ENCODE results near the gene SDF4. TPM values are rescaled to one million over a fixed set of nuclear protein-coding genes. Genes with fewer than 3 reads are reported as not detected.

The SDF4 gene
- total and polyA plus RNA-seq, 2 donors (not counting 1 experiment from before 2014, with no cell fraction given), result 127 to 133 TPM

DNA sequence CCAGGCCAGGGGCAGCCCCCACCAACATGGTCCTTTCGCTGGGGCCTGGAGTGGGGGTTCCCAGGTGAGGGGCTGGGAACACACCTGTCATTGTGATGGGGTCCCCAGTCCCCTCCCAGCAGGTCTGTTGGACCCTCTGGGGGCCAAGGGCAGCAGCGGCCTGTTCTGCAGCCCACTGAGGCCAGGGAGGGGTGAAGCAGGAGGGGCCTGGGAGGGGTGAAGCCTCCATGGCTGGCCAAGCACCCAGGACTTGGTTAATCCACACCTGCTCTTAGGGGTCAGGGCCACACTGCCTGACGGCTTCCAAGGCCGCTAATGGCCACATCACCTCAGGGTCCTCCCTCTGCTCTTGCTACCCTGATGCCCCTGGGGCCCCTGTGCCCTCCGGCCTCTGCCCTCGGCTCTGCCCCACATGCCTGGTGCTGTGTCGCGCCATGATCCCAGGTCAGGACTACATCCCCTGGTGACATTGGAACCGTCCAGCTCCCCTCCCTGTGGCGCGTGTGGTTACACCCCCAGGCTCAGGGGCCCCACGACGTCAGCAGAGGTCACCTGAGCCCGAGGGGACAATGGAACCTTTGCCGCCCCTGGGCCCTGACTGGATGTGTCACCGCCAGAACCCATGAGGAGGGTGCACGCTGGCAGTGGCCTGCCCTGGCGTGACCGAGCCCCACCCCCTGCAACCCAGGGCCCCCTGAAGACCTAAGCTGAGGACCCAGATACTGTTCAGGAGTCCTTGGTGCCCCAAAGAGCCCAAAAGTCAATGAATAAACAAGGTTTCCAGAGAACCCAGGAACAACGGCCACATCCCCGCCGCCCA, 32.5 kb downstream of the SDF4 start:
- Histone ChIP-seq H3K79me2 (ENCODE audit: control insufficient read depth, insufficient read depth, low read length) (no peaks in the 10 kb centered on the region), H3K27ac (ENCODE audit: insufficient read depth, low read length) (no peak overlapping the region), H3K36me3 (ENCODE audit: control insufficient read depth, insufficient read depth, low read length) (no peaks in the 10 kb centered on the region), H3K9ac (ENCODE audit: insufficient read depth, low read length) (no peak overlapping the region), H3K4me2 (ENCODE audit: extremely low read depth, insufficient read depth, low read length) (no peak overlapping the region), H4K20me1 (ENCODE audit: control insufficient read depth, extremely low read depth, insufficient read depth, low read length) (no peaks in the 10 kb centered on the region), H3K4me1 (ENCODE audit: control insufficient read depth, extremely low read depth, insufficient read depth, low read length) (no peaks in the 10 kb centered on the region), H3K9me3 (ENCODE audit: control insufficient read depth, insufficient read depth, low read depth, low read length) (no peaks in the 10 kb centered on the region), H3K4me3 (replicated peaks in 1 of 4; ENCODE audit: control extremely low read depth in 1 of 4, insufficient read depth in 1 of 4, low read depth in 3 of 4, low read length in 4 of 4) (no peak overlapping the region), H2AFZ (ENCODE audit: low read length) (no peak overlapping the region), H3K27me3 (ENCODE audit: control insufficient read depth, insufficient read depth, low read length) (no peaks in the 10 kb centered on the region)
- no peak for DNase-seq (ENCODE audit: low read depth in 2 of 2)
- no peak for TF ChIP-seq CTCF (conservative IDR thresholded peaks at IDR 0.05 in 1 of 2, IDR thresholded peaks at IDR 0.05 in 1 of 2; ENCODE audit: low read depth in 1 of 2, low read length in 2 of 2)
- no peak for TF ChIP-seq EZH2 (IDR thresholded peaks at IDR 0.05; ENCODE audit: low read length, missing control alignments)

DNA sequence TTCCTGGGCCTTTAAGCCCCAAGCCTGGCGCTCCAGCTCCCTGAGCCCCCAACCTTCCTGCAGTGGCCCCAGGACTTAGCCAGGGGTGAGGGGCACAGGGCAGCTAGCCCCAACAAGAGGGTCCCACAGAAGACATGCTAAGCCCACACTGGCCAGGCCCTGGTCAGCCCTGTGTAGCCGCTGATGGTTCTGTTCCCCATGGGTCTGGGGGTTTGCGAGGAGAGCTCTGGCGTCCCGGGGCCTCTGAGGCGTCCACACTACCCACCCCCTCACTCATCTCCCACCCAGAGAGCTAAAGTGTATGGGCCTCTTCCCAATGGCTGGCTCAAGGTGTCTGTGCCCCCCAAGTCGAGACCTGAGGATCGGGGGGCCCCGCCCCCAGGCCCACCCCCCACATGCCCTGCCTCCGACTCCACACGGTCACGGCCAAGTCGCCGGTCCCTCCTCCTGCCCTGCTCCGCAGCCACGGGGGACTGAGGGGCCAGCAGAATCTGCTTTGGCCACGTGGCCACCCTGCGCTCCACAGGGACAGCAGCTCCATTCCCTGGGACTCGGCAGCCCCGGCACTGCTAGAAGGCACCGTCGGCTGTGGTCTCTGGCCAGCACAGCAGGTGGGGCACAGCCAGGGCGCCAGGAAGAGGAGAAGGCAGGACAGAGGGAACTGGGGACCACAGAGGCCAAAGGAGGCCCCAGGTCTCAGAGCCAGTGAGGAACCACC, 33.2 kb downstream of the SDF4 start:
- Histone ChIP-seq H3K9ac (ENCODE audit: insufficient read depth, low read length) (no peak overlapping the region), H3K27me3 (ENCODE audit: control insufficient read depth, insufficient read depth, low read length) (no peaks in the 10 kb centered on the region), H3K4me3 (replicated peaks in 1 of 4; ENCODE audit: control extremely low read depth in 1 of 4, insufficient read depth in 1 of 4, low read depth in 3 of 4, low read length in 4 of 4) (no peak overlapping the region), H3K79me2 (ENCODE audit: control insufficient read depth, insufficient read depth, low read length) (no peaks in the 10 kb centered on the region), H3K4me1 (ENCODE audit: control insufficient read depth, extremely low read depth, insufficient read depth, low read length) (no peaks in the 10 kb centered on the region), H3K36me3 (ENCODE audit: control insufficient read depth, insufficient read depth, low read length) (no peaks in the 10 kb centered on the region), H3K9me3 (ENCODE audit: control insufficient read depth, insufficient read depth, low read depth, low read length) (no peaks in the 10 kb centered on the region), H4K20me1 (ENCODE audit: control insufficient read depth, extremely low read depth, insufficient read depth, low read length) (no peaks in the 10 kb centered on the region), H3K4me2 (ENCODE audit: extremely low read depth, insufficient read depth, low read length) (no peak overlapping the region), H3K27ac (ENCODE audit: insufficient read depth, low read length) (no peak overlapping the region), H2AFZ (ENCODE audit: low read length) (no peak overlapping the region)
- TF ChIP-seq CTCF (conservative IDR thresholded peaks at IDR 0.05 in 1 of 2, IDR thresholded peaks at IDR 0.05 in 1 of 2; ENCODE audit: low read depth in 1 of 2, low read length in 2 of 2), result no peak
- TF ChIP-seq EZH2 (IDR thresholded peaks at IDR 0.05; ENCODE audit: low read length, missing control alignments), result no peak
- DNase-seq (ENCODE audit: low read depth in 2 of 2), result no peak

DNA sequence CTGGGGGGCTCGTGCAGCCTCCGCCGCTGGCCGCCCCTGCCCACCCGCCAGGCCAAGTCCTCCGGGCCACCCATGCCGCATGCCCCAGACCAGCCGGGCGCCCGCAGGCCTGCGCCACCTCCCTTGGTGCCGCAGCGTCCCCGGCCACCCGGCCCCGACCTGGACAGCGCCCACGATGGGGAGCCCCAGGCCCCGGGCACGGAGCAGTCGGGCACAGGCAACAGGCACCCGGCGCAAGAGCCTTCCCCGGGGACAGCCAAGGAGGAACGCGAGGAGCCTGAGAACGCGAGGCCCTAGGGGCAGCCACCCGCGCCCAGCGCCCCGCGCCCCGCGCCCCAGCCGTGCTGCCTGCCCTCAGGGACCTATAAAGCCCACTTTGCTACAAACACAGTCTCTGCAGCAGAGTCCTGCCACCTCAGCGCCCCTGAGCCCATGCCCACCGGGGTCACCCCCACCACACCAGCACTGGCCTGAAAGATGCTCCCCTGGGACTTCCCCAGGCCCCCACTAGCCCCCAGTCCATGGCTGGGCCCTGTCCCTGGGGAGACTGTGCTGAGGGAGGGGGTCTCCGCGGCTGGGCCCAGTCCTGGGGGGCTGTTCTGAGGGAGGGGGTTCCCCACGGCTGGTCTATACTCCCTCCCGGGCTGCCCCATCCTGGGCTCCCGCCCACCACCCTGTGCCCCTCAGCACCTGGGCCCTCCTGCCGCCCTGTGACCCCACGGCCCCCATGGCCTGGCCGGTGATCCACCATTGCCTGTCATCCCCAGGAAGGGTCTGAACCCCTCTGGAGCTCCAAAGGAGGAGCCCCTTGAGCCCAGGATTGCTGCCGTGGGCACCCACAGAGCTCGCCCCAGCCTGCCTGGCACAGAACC, 34.0 kb downstream of the SDF4 start:
- H3K4me3 ChIP-seq (replicated peaks in 1 of 4; ENCODE audit: control extremely low read depth in 1 of 4, insufficient read depth in 1 of 4, low read depth in 3 of 4, low read length in 4 of 4), result no peak overlapping the region
- no peaks in the 10 kb centered on the region for H3K4me1 ChIP-seq (ENCODE audit: control insufficient read depth, extremely low read depth, insufficient read depth, low read length)

More for the DNA sequence above, 34.0 kb downstream of the SDF4 start:
- no peaks in the 10 kb centered on the region for H3K36me3 ChIP-seq (ENCODE audit: control insufficient read depth, insufficient read depth, low read length)
- H3K27ac ChIP-seq (ENCODE audit: insufficient read depth, low read length), result no peak overlapping the region
- H3K27me3 ChIP-seq (ENCODE audit: control insufficient read depth, insufficient read depth, low read length), result no peaks in the 10 kb centered on the region
- no peak overlapping the region for H2AFZ ChIP-seq (ENCODE audit: low read length)
- no peaks in the 10 kb centered on the region for H3K9me3 ChIP-seq (ENCODE audit: control insufficient read depth, insufficient read depth, low read depth, low read length)
- H4K20me1 ChIP-seq (ENCODE audit: control insufficient read depth, extremely low read depth, insufficient read depth, low read length), result no peaks in the 10 kb centered on the region
- no peaks in the 10 kb centered on the region for H3K79me2 ChIP-seq (ENCODE audit: control insufficient read depth, insufficient read depth, low read length)
- no peak for DNase-seq (ENCODE audit: low read depth in 2 of 2)
- H3K4me2 ChIP-seq (ENCODE audit: extremely low read depth, insufficient read depth, low read length), result no peak overlapping the region
- H3K9ac ChIP-seq (ENCODE audit: insufficient read depth, low read length), result no peak overlapping the region
- no peak for TF ChIP-seq CTCF (conservative IDR thresholded peaks at IDR 0.05 in 1 of 2, IDR thresholded peaks at IDR 0.05 in 1 of 2; ENCODE audit: low read depth in 1 of 2, low read length in 2 of 2)
- TF ChIP-seq EZH2 (IDR thresholded peaks at IDR 0.05; ENCODE audit: low read length, missing control alignments), result no peak

Measured in fibroblast of lung (primary cell).